ENCODE measurements around the gene HDAC4.

DNA sequence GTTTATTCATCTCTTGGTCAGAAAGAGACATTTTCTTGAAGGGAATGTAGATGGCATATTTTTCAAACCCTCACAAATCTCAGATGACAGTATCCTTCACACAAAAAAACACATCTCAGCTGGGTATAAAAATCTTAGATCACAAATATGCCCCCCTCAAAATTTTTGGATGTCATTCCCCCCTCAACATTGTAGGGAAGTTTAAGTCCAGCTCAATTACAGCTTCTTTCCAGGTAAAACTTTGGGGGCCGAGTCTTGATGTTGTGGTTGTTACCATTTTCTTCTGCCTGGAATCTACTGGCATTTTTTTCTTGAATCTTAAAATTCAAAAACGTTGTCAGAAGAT lies 46.1 kb downstream of the HDAC4 start:
- TF ChIP-seq EZH2 (IDR thresholded peaks at IDR 0.05; ENCODE audit: low read length): no peak
- TF ChIP-seq, protein P1, sequence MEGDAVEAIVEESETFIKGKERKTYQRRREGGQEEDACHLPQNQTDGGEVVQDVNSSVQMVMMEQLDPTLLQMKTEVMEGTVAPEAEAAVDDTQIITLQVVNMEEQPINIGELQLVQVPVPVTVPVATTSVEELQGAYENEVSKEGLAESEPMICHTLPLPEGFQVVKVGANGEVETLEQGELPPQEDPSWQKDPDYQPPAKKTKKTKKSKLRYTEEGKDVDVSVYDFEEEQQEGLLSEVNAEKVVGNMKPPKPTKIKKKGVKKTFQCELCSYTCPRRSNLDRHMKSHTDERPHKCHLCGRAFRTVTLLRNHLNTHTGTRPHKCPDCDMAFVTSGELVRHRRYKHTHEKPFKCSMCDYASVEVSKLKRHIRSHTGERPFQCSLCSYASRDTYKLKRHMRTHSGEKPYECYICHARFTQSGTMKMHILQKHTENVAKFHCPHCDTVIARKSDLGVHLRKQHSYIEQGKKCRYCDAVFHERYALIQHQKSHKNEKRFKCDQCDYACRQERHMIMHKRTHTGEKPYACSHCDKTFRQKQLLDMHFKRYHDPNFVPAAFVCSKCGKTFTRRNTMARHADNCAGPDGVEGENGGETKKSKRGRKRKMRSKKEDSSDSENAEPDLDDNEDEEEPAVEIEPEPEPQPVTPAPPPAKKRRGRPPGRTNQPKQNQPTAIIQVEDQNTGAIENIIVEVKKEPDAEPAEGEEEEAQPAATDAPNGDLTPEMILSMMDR (optimal IDR thresholded peaks at IDR 0.05 in 1 of 3, IDR thresholded peaks at IDR 0.05 in 1 of 3, conservative IDR thresholded peaks at IDR 0.05 in 1 of 3; ENCODE audit: extremely low read depth in 1 of 3, insufficient read depth in 2 of 3, low read length in 3 of 3): no peak
